Suprapubic skin (tissue), 4 donors: ENCODE measurements around the gene ETNK2. TPM values are rescaled to one million over a fixed set of nuclear protein-coding genes. Genes with fewer than 3 reads are reported as not detected.

ENCODE experiments used
- DNase-seq, 2 donors: peaks; one replicate each; pipeline ENCODE4 v3.0.0-alpha.2; 2019; ENCODE audit warnings: low spot score in 2 of 2
- H3K27ac ChIP-seq: fragments of 200-600 bp; sonication (generic); one replicate; pipeline ENCODE4 v1.5.1; 2019
- H3K27me3 ChIP-seq: fragments of 200-600 bp; sonication (generic); one replicate; pipeline ENCODE4 v1.5.1; 2019
- H3K36me3 ChIP-seq: fragments of 200-600 bp; sonication (generic); one replicate; pipeline ENCODE4 v1.5.1; 2019
- H3K4me1 ChIP-seq: fragments of 200-600 bp; sonication (generic); one replicate; pipeline ENCODE4 v1.5.1; 2019
- H3K4me3 ChIP-seq: fragments of 200-600 bp; sonication (generic); one replicate; pipeline ENCODE4 v1.5.1; 2019; ENCODE audit warnings: mild to moderate bottlenecking
- H3K9me3 ChIP-seq: fragments of 200-600 bp; sonication (generic); one replicate; pipeline ENCODE4 v1.5.1; 2019
- EP300 ChIP-seq: sonication (generic); formaldehyde crosslinking; IDR thresholded peaks from one replicate; pipeline ENCODE4 v1.6.1; 2017; ENCODE audit warnings: antibody characterized with exemption
- POLR2A ChIP-seq, 2 donors: fragments of 450-650 bp; IDR thresholded peaks; one replicate each; pipeline ENCODE4 v1.6.1; 2017; ENCODE audit warnings: antibody characterized with exemption in 2 of 2, mild to moderate bottlenecking in 2 of 2, moderate library complexity in 2 of 2
- POLR2AphosphoS5 ChIP-seq, 3 donors: sonication (generic); formaldehyde crosslinking; IDR thresholded peaks; one replicate each; pipeline ENCODE4 v1.6.1; 2017; ENCODE audit warnings: antibody characterized with exemption in 3 of 3
- WGBS: methylation state at CpG from one replicate; pipeline ENCODE4 v1.1.5; 2018; 5-methylcytosine and 5-hydroxymethylcytosine counted together
- total RNA-seq, 4 donors: library from RNA; depleted of rRNA; stranded (reverse); fragments of >200 nt; gene quantifications; one replicate each; pipeline ENCODE4 v1.1.0, GENCODE V29; 2016
- TF ChIP-seq, protein P1 (sequence below), 2 donors: fragments of 200-600 bp in 1 of 2; fragments of 450-650 bp in 1 of 2; sonication (generic) in 1 of 2; IDR thresholded peaks; one replicate each; pipeline ENCODE4 v1.5.1; 2016 to 2019; ENCODE audit warnings: antibody characterized with exemption in 2 of 2, mild to moderate bottlenecking in 1 of 2, moderate library complexity in 1 of 2

The ETNK2 gene
- total RNA-seq, 4 donors from 2014 or later: 25.5 to 47.7 (median 36.0) TPM

DNA sequence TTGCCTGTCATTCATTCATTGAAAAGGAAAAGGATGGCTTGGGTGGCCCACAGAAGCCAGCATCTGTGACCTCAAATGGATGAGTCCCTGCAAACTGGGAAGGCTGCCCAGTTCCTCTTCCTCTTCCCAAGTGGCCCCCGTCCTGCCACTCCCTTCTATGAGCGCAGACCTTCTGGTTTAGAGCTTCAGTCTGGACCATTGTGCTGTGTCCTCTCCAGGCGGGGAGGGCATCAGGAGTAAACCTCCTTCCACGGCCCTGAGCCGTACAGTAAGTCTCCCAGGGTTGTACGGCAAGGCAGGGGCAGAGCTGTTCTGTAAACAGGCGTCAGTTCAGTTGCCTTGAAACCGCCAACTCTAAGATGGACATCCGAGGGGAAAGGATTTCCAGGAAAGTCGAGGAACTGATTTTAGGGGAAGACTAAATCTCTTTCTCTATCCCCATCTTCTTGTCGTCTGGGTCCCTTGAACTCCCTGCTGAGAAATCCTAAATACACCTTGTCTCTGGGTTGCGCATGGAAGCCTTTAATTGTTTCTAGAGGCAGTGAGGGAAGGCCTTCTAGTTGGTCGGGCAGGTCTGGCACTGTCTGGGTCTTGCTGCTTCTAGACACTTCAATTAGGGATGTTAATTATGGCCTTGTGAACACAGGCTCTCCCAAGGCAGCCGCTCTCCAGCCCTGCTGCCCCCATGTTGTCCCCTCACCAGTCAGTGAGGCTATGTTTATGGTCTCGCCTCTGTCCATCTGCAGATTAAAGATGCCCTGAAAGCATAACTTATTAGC lies 56.8 kb downstream of the ETNK2 start:
- Histone ChIP-seq H3K27ac (no peak overlapping the region), H3K9me3 (no peaks in the 10 kb centered on the region), H3K4me3 (no peak overlapping the region), H3K36me3 (no peaks in the 10 kb centered on the region), H3K4me1 (peaks cover 26% of the 10 kb centered on the region), H3K27me3 (no peaks in the 10 kb centered on the region)
- no peak for DNase-seq
- no peak for TF ChIP-seq POLR2AphosphoS5 (IDR thresholded peaks at IDR 0.05)
- TF ChIP-seq, protein P1, sequence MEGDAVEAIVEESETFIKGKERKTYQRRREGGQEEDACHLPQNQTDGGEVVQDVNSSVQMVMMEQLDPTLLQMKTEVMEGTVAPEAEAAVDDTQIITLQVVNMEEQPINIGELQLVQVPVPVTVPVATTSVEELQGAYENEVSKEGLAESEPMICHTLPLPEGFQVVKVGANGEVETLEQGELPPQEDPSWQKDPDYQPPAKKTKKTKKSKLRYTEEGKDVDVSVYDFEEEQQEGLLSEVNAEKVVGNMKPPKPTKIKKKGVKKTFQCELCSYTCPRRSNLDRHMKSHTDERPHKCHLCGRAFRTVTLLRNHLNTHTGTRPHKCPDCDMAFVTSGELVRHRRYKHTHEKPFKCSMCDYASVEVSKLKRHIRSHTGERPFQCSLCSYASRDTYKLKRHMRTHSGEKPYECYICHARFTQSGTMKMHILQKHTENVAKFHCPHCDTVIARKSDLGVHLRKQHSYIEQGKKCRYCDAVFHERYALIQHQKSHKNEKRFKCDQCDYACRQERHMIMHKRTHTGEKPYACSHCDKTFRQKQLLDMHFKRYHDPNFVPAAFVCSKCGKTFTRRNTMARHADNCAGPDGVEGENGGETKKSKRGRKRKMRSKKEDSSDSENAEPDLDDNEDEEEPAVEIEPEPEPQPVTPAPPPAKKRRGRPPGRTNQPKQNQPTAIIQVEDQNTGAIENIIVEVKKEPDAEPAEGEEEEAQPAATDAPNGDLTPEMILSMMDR (IDR thresholded peaks at IDR 0.05): no peak
- TF ChIP-seq POLR2A (IDR thresholded peaks at IDR 0.05): no peak
- TF ChIP-seq EP300: no peak
- WGBS: 84% methylated on average over 10 of the region's 15 CpGs

DNA sequence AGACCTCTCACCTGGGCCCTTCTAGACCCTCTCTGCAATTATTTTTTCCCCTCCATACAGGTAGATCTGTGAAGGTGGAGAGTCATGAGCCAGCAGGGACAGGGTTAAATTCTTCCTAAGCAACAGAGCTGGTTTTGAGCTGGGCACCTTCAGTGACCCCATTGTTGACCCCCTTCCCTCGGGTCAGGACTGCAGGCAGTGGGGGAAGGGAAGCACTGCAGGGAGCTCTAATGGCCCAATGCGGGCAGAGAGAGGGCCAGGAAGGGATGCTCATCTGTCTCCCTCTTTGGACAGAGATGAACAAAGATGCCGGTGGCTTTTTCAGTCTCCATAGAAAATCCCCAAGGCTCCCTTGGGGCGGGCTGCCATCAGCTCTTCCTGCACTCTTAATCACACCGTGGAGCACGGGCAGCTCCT lies 57.5 kb downstream of the ETNK2 start:
- Histone ChIP-seq H3K36me3 (no peaks in the 10 kb centered on the region), H3K4me3 (no peak overlapping the region), H3K27me3 (no peaks in the 10 kb centered on the region), H3K4me1 (peaks cover 33% of the 10 kb centered on the region), H3K9me3 (no peaks in the 10 kb centered on the region), H3K27ac (no peak overlapping the region)
- no peak for DNase-seq
- WGBS: 36% methylated on average over 4 of the region's 6 CpGs
- TF ChIP-seq, protein P1 (IDR thresholded peaks at IDR 0.05): no peak
- TF ChIP-seq EP300: no peak
- no peak for TF ChIP-seq POLR2AphosphoS5 (IDR thresholded peaks at IDR 0.05)
- TF ChIP-seq POLR2A (IDR thresholded peaks at IDR 0.05): no peak

DNA sequence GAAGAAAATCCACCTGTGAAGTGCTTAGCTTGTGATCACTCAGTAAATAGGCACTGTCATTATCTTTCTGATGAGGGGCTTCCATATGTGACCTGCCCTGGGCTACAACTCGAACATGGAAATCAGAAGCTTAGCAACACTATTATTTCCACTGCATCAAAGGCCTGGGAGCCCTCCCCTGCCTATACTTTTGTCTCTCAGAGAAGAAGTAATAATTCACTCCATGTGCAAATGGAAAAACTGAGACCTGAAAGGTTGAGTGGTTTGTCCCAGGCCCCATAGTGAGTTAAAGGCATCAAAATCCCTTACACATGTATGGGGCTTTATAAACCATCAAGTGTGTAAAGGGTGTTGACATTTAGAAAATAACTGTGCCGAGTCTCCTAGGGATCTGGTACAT lies 58.1 kb downstream of the ETNK2 start:
- Histone ChIP-seq H3K27me3 (no peaks in the 10 kb centered on the region), H3K27ac (no peak overlapping the region), H3K9me3 (no peaks in the 10 kb centered on the region), H3K36me3 (no peaks in the 10 kb centered on the region), H3K4me3 (no peak overlapping the region), H3K4me1 (peaks cover 37% of the 10 kb centered on the region)
- no peak for TF ChIP-seq POLR2AphosphoS5 (IDR thresholded peaks at IDR 0.05)
- TF ChIP-seq EP300: no peak
- TF ChIP-seq, protein P1 (IDR thresholded peaks at IDR 0.05): no peak
- no peak for TF ChIP-seq POLR2A (IDR thresholded peaks at IDR 0.05)
- DNase-seq: no peak
- 78% methylated on average over 2 of the region's 2 CpGs for WGBS

DNA sequence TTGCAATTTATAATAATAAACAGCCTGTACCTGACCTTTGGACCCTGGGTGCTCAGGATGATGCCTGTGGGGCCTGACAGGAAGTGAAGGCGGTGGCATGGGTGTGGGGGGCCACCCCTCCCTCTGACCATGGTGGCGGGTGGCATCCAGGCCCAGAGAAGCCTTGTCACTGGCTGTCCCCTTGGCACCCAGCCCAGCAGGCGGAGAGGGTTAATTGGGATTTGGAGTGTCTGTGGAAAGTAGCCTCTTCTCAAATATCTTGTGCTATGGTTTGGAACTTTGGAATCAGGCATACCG lies 58.5 kb downstream of the ETNK2 start:
- no peaks in the 10 kb centered on the region for H3K9me3 ChIP-seq
- no peak overlapping the region for H3K27ac ChIP-seq
- peaks cover 38% of the 10 kb centered on the region for H3K4me1 ChIP-seq
- DNase-seq: no peak
- WGBS: 59% methylated on average over 4 of the region's 4 CpGs
- TF ChIP-seq POLR2AphosphoS5 (IDR thresholded peaks at IDR 0.05) (no peak), EP300 (no peak), POLR2A (IDR thresholded peaks at IDR 0.05) (no peak)
- TF ChIP-seq, protein P1 (IDR thresholded peaks at IDR 0.05): no peak
- H3K4me3 ChIP-seq: no peak overlapping the region
- H3K36me3 ChIP-seq: no peaks in the 10 kb centered on the region
- no peaks in the 10 kb centered on the region for H3K27me3 ChIP-seq

DNA sequence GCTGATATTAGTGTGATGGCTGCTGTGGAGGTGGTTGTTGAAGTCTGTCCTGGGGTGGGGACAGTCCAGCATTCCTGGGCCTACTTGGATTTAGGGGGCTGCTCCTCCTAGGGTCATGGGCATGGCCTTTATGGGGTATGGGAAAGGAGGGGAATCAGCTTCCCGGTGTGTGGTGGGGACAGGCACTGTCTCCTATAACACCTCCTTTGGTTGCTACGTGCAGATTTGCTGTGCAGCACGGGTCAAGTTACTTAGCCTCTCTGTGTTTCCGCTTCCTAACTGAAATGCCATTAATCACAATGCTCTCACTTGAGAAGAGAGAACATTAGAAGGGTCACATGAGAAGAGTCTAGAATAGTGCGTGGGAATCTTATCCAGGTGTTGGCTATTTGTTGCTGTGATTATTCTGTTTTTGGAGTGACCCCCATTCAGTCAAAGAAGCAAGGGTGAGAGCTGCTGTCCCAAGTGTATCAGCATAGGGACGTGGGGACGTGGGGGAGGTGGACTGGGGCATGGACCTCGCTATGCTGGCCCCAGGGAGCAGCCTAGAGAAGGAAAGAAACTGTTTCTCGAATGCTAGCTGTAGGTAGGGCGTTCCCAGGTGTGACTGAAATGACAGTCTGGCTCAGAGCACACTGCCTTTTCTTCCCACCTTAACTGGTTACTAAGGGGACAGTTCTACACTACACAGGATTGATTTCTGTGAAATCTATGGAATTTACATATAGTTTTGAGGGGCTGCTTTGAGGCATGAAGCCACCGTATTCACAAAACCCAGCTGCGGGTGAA lies 59.0 kb downstream of the ETNK2 start:
- TF ChIP-seq EP300 (no peak), POLR2AphosphoS5 (IDR thresholded peaks at IDR 0.05) (no peak), POLR2A (IDR thresholded peaks at IDR 0.05) (no peak)
- TF ChIP-seq, protein P1 (IDR thresholded peaks at IDR 0.05): no peak
- peaks cover 43% of the 10 kb centered on the region for H3K4me1 ChIP-seq
- no peaks in the 10 kb centered on the region for H3K27me3 ChIP-seq
- DNase-seq: no peak
- peak overlapping the region; percentile 1 for H3K27ac ChIP-seq
- WGBS: 71% methylated on average over 12 of the region's 12 CpGs
- no peak overlapping the region for H3K4me3 ChIP-seq
- H3K36me3 ChIP-seq: no peaks in the 10 kb centered on the region
- H3K9me3 ChIP-seq: no peaks in the 10 kb centered on the region
